CD4-positive, alpha-beta T cell treated with Interleukin-17A for 1 hour (primary cell): ENCODE results near the gene PITPNC1.
A peak's percentile ranks its signal among the peaks of the same experiment; 100 is the strongest.
"Not testable (repeated sequence)": the region's sequence is repeated elsewhere in the genome, so short reads cannot be mapped to it uniquely, and the experiment has no call there.

Source experiments
- DNase-seq: peaks from one replicate; pipeline ENCODE4 v3.0.0-alpha.2; 2020

Gene PITPNC1

DNA sequence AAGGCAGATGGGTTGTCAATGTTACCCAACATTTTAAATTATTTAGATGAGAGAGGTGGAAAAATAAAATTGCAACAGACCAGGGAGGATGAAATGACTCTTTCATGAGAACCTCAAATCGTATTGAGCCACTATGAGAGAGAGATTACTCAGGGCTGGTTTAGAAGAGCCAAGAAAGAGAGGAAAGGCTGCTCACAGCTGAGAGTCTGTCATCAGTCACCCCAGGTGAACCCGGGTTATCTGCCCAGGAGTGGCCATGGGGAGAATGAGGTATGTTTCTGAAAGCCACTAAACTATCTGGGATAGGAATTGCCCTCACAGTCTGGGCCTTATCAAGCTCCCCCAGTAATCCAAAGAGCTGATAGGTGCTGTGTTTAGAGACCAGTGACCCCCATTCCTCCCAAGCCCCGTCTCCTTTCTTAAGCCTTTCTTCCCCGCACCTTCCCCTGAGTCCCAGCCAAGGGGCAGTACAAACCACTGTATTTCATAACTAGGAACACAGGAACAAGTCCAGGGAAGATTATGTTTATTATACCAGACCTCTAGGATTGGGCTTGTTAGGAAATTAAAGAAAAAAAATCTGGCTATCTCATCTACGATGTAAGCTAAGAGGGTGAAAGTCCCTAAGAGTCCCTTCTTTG lies 181.8 kb downstream of the PITPNC1 start:
- no peak for DNase-seq

GRCh38 chr17:67559381-67559966 lies 182.4 kb downstream of the PITPNC1 start:
- no peak for DNase-seq

DNA sequence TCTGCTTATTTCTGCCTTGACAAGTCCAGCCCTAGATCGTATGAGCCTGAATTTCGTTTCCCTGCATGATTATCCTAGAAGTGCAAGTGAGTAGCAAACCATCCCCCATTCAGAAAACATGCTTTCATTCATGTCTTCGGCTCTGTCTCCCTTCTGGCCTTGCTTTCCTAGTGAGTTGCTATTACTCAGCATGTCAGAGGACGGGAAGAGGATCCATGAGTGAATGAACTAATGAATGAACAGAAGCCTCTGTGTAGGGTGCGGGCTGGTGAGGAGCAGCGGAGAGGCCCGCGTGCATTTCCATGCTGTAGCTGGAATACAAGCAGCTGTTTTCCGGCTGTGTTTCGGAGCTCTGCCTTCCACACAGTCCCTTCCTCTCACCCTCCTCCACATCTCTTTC lies 184.9 kb downstream of the PITPNC1 start:
- DNase-seq = no peak

- no peak for DNase-seq
Measured at GRCh38 chr17:67563692-67564228, 186.7 kb downstream of the PITPNC1 start.

- DNase-seq = no peak
Measured at GRCh38 chr17:67565068-67565467, 188.0 kb downstream of the PITPNC1 start.

- DNase-seq = no peak
Measured at GRCh38 chr17:67566656-67567055, 189.6 kb downstream of the PITPNC1 start.

GRCh38 chr17:67569015-67569451 lies 192.0 kb downstream of the PITPNC1 start:
- DNase-seq = no peak

GRCh38 chr17:67569873-67570272 lies 192.8 kb downstream of the PITPNC1 start:
- peak; percentile 5 for DNase-seq

DNA sequence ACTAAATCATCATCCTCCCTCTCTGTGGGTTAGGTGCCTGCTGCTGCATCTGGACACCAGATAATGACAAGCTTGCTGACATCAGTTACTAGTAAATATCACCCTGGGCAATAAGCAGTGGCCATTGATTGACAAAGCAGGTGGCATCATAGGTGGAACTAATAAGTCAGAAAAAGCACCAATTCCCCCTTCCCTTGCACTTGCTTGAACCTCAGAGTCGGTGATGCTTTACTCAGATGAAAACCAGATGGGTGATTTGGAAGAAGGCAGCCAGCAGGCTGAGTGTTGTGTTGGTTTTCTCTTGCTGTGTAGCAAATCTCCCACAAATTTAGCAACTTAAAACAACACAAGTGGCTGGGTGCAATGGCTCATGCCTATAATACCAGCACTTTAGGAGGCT lies 193.7 kb downstream of the PITPNC1 start:
- DNase-seq = no peak

DNA sequence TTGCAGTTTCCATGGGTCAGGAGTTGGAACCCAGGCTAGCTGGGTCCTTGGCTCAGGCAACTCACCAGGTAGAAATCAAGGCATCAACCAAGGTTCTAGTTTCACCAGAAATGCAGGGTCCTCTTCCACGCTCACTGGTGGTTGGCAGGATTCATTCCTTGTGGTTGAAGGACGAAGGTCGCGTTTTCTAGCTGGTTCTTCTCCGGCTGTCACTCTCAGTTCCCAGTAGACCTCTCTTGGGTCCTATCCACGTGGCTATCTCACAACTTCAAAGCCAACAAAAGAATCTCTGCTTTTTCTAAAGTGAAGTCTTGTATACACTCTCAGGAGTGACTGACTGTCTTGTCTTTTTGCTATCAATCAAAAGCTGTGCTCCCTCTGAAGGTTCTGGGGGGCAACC lies 194.4 kb downstream of the PITPNC1 start:
- no peak for DNase-seq

GRCh38 chr17:67573987-67574657 lies 197.0 kb downstream of the PITPNC1 start:
- no peak for DNase-seq

- DNase-seq = no peak
Measured at GRCh38 chr17:67574658-67575293, 197.7 kb downstream of the PITPNC1 start.

- no peak for DNase-seq
Measured at GRCh38 chr17:67575325-67575724, 198.2 kb downstream of the PITPNC1 start.

DNA sequence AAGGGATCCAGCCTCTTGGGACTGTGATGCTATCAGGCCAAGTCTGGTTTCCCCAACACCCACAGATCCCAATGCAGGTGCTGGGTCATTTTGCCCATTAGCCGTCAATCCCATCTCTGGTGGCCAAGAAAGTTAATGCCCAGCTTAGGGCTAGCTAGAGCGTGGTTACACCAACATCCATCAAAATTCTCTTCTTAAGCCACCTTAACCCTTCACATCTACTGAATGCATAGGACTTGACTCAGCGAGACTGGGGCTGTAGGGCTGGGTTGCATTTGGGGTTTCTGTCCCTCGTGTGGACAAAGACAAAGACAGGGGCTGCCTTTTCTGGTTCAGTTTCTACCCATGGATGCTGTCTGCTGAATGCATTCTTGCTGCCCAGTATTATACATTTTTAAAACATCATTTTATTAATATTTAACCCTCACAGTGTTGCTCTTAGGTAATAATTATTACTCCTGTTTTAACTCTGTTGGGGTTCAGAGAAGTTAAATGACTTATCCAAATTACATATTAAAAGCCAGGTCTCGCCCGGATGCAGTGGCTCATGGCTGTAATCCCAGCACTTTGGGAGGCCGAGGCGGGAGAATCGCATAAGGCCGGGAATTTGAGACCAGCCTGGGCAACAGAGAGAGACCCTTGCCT lies 199.5 kb downstream of the PITPNC1 start:
- DNase-seq = no peak

DNA sequence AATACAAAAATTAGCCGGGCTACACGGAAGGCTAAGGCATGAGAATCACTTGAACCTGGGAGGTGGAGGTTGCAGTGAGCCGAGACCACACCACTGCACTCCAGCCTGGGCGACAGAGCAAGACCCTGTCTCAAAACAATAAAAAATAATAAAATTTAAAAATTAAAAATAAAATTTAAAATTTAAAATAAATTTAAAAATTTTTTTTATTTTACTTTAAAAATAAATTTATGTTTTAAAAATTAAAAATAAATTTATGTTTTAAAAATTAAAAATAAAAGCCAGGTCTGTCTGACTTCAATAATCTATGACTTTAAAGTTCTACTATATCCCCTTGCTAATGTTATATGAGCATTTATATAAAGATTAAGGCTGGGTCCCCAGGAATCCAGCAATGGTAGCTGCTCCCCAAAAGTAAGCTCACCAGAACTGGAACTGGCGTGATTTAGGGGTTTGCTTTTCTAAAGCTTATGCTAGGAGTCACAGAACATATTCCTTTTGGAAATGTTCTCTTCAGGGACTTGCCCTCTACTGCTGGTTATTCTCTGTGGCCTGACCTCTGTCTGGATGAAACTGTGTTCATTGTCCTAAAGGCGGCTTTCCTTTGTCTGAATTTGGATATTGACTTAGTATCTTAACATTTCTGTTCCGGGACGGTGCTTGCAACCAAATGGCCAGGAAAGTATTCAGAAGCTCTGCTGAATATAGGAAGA lies 200.5 kb downstream of the PITPNC1 start:
- DNase-seq = no peak

DNA sequence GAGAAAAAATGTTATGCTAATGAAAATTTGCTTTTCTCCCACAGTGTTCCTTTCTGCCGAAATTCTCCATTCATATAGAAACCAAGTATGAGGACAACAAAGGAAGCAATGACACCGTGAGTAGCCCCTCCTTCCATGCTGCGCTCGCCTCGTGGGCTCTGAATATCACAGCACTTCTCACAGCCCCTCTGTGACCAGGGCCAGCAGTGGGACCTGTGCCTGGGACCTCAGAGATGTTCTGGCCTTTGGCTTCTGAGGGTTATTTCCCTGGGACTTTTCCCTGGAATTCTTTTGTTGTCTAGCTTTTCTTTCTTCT lies 201.0 kb downstream of the PITPNC1 start:
- DNase-seq = no peak

DNA sequence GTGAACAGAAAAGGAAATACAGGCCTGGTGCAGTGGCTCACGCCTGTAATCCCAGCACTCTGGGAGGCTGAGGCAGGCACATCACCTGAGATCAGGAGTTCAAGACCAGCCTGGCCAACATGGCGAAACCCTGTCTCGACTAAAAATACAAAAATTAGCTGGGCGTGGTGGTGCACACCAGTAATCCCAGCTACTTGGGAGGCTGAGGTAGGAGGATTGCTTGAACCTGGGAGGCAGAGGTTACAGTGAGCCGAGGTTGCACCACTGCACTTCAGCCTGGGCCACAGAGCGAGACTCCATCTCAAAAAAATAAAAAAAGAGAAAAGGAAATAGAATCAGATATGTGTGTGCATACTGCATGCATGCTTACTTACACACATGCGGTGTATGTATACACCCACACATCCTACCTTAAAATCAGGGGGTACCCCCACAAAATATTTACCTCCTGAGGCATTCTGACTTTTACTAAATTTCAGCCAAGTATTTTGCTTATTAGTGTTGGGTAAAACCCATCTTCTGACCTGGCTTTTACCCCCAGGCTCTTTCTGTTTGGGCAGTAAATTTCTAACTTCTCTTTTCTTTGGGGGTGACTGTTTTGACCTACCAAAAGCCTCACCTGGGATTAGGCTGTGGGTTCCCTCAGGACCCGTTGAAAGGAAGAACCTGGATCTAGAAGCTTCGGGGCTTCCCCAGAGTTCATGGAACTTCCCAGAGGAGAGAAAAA lies 201.8 kb downstream of the PITPNC1 start:
- DNase-seq = not testable (repeated sequence)

- no peak for DNase-seq
Measured at GRCh38 chr17:67582673-67583081, 205.6 kb downstream of the PITPNC1 start.

GRCh38 chr17:67585077-67585602 lies 208.1 kb downstream of the PITPNC1 start:
- no peak for DNase-seq

- DNase-seq = no peak
Measured at GRCh38 chr17:67588326-67588725, 211.2 kb downstream of the PITPNC1 start.

GRCh38 chr17:67594115-67594880 lies 217.2 kb downstream of the PITPNC1 start:
- DNase-seq = no peak
